Chondrocyte (in vitro differentiated cells): ENCODE results near the gene PTPRN2. TPM values are rescaled to one million over a fixed set of nuclear protein-coding genes. Genes with fewer than 3 reads are reported as not detected.

Experiments
- DNase-seq: peaks from one replicate; pipeline ENCODE4 v3.0.0; 2021; ENCODE audit warnings: mixed read lengths, low spot score
- H3K27ac Mint-ChIP-seq: one replicate; pipeline ENCODE4 v1.8.0; 2021; ENCODE audit warnings: mild to moderate bottlenecking, moderate library complexity, mixed read lengths; ENCODE audit not compliant: unreplicated experiment
- H3K27me3 Mint-ChIP-seq: 2 replicates; pipeline ENCODE4 v1.8.0; 2021; ENCODE audit warnings: low read depth, mixed read lengths
- H3K36me3 Mint-ChIP-seq: 2 replicates; pipeline ENCODE4 v1.8.0; 2021; ENCODE audit warnings: low read depth, mixed read lengths
- H3K4me1 Mint-ChIP-seq: 2 replicates; pipeline ENCODE4 v1.8.0; 2021; ENCODE audit warnings: low read depth, mild to moderate bottlenecking, mixed read lengths
- H3K4me3 Mint-ChIP-seq: one replicate; pipeline ENCODE4 v1.8.0; 2021; ENCODE audit warnings: mild to moderate bottlenecking, moderate library complexity, mixed read lengths; ENCODE audit not compliant: unreplicated experiment
- H3K9me3 Mint-ChIP-seq: 2 replicates; pipeline ENCODE4 v1.8.0; 2021; ENCODE audit warnings: low read depth, mixed read lengths
- total RNA-seq: library from RNA; stranded (reverse); gene quantifications from 3 replicates; pipeline ENCODE4 v1.2.1, GENCODE V29; 2021
- TF ChIP-seq, protein P1 (sequence below): fragments of 200-600 bp; sonication (generic); IDR thresholded peaks from 2 replicates; pipeline ENCODE4 v1.5.0; 2021; ENCODE audit warnings: antibody characterized with exemption, mild to moderate bottlenecking, moderate library complexity

PTPRN2 gene
- total RNA-seq, 1 donor from 2014 or later = 0.30 TPM

- no peak overlapping the region for H3K27ac Mint-ChIP-seq
- no peak for DNase-seq
- TF ChIP-seq, protein P1, sequence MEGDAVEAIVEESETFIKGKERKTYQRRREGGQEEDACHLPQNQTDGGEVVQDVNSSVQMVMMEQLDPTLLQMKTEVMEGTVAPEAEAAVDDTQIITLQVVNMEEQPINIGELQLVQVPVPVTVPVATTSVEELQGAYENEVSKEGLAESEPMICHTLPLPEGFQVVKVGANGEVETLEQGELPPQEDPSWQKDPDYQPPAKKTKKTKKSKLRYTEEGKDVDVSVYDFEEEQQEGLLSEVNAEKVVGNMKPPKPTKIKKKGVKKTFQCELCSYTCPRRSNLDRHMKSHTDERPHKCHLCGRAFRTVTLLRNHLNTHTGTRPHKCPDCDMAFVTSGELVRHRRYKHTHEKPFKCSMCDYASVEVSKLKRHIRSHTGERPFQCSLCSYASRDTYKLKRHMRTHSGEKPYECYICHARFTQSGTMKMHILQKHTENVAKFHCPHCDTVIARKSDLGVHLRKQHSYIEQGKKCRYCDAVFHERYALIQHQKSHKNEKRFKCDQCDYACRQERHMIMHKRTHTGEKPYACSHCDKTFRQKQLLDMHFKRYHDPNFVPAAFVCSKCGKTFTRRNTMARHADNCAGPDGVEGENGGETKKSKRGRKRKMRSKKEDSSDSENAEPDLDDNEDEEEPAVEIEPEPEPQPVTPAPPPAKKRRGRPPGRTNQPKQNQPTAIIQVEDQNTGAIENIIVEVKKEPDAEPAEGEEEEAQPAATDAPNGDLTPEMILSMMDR = no peak
- H3K4me1 Mint-ChIP-seq = no peaks in the 10 kb centered on the region
- H3K36me3 Mint-ChIP-seq = no peaks in the 10 kb centered on the region
- H3K27me3 Mint-ChIP-seq = no peaks in the 10 kb centered on the region
- no peak overlapping the region for H3K4me3 Mint-ChIP-seq
- H3K9me3 Mint-ChIP-seq = peaks cover 69% of the 10 kb centered on the region
Measured at GRCh38 chr7:158116235-158116634, 471.4 kb downstream of the PTPRN2 start.

GRCh38 chr7:158114056-158114850 is 473.4 kb downstream of the PTPRN2 start:
- no peaks in the 10 kb centered on the region for H3K36me3 Mint-ChIP-seq
- H3K27me3 Mint-ChIP-seq = no peaks in the 10 kb centered on the region
- peaks cover 71% of the 10 kb centered on the region for H3K9me3 Mint-ChIP-seq
- TF ChIP-seq, protein P1 = no peak
- H3K27ac Mint-ChIP-seq = no peak overlapping the region
- H3K4me3 Mint-ChIP-seq = no peak overlapping the region
- DNase-seq = no peak
- no peaks in the 10 kb centered on the region for H3K4me1 Mint-ChIP-seq

DNA sequence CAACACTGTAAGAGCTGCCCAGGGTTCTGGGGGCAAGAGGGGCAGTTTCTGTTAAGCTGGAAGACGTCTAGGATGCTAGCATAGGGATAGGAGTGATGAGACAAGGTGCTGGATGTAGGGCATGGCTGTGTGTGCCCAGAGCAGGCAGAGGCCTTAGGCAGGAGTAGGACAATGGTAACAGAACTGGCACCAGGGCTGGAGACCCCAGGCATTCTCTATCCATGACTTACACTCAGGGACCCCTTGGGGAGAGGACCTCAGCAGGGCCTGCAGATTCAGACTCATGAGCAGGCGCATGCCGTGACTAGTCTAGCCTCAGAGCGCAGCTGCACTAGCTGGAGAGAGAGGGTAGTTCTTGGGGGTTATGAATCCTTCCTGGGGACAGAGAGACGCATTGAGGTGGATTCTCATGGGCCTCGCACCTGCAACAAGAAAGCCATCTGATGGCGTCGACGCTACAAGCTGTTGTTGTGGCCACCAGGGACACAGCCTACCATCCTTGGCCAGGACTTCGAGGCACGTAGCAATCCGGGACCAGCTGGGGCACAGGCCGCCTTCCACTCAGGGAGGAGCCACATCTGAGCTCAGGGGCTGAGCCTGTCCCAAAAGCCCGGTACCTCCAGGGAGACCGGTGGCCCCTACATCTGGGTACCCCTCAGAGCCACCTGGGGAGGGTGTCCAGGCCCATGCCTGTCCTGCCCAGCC is 474.1 kb downstream of the PTPRN2 start:
- Mint-ChIP-seq H3K27ac (no peak overlapping the region), H3K4me1 (no peaks in the 10 kb centered on the region), H3K27me3 (no peaks in the 10 kb centered on the region), H3K4me3 (no peak overlapping the region), H3K9me3 (peaks cover 63% of the 10 kb centered on the region), H3K36me3 (no peaks in the 10 kb centered on the region)
- DNase-seq = no peak
- TF ChIP-seq, protein P1 = no peak

- H3K27ac Mint-ChIP-seq = no peak overlapping the region
- H3K9me3 Mint-ChIP-seq = peaks cover 58% of the 10 kb centered on the region
Measured at GRCh38 chr7:158112571-158113320, 474.9 kb downstream of the PTPRN2 start.

More at GRCh38 chr7:158112571-158113320, 474.9 kb downstream of the PTPRN2 start:
- H3K4me3 Mint-ChIP-seq = no peak overlapping the region
- TF ChIP-seq, protein P1 = no peak
- no peaks in the 10 kb centered on the region for H3K27me3 Mint-ChIP-seq
- H3K4me1 Mint-ChIP-seq = no peaks in the 10 kb centered on the region
- H3K36me3 Mint-ChIP-seq = no peaks in the 10 kb centered on the region
- DNase-seq = no peak
